ENCODE results near the gene EPHB6.

DNA sequence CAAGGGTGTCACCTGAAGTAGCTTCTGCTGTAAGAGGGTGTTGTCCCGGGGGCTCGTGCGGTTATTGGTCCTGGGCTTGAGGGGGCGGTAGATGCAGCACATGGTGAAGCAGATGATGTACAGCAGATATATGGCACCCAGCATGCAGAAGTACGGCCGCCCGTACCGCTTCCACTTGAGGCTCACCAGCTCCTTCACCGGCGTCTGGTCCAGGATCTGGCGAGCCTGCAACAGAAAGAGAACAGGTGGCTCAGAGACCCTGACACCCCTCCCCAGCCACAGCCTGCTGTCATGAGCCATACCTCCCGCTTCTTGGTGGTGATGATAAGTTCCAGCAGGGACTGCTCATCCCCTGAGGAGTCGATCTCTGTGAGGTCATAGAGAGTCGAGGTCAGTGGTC, 20.6 kb downstream of the EPHB6 start:
- TF ChIP-seq, protein P1, sequence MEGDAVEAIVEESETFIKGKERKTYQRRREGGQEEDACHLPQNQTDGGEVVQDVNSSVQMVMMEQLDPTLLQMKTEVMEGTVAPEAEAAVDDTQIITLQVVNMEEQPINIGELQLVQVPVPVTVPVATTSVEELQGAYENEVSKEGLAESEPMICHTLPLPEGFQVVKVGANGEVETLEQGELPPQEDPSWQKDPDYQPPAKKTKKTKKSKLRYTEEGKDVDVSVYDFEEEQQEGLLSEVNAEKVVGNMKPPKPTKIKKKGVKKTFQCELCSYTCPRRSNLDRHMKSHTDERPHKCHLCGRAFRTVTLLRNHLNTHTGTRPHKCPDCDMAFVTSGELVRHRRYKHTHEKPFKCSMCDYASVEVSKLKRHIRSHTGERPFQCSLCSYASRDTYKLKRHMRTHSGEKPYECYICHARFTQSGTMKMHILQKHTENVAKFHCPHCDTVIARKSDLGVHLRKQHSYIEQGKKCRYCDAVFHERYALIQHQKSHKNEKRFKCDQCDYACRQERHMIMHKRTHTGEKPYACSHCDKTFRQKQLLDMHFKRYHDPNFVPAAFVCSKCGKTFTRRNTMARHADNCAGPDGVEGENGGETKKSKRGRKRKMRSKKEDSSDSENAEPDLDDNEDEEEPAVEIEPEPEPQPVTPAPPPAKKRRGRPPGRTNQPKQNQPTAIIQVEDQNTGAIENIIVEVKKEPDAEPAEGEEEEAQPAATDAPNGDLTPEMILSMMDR (IDR thresholded peaks at IDR 0.05) = no peak
- TF ChIP-seq POLR2A (IDR thresholded peaks at IDR 0.05) (no peak), POLR2AphosphoS5 (IDR thresholded peaks at IDR 0.05) (no peak)

All from sigmoid colon (tissue), 4 donors.